CD1c-positive myeloid dendritic cell (primary cell): Measurements from ENCODE around the gene TPD52L1.
"Not testable (repeated sequence)": the region's sequence is repeated elsewhere in the genome, so short reads cannot be mapped to it uniquely, and the experiment has no call there.

Experiments used
- DNase-seq: peaks from one replicate; pipeline ENCODE4 v3.0.0-alpha.2; 2016; ENCODE audit errors: extremely low spot score

TPD52L1 gene

GRCh38 chr6:125153391-125154117 lies at the start of gene TPD52L1:
Gene TPD52L1 (plus strand): TSS chr6:125153773. CDS start chr6:125153952, 179 bp downstream.
- DNase-seq, result peak; percentile 53

GRCh38 chr6:125104425-125104824 lies 49.1 kb upstream of the TPD52L1 start:
- no peak for DNase-seq

DNA sequence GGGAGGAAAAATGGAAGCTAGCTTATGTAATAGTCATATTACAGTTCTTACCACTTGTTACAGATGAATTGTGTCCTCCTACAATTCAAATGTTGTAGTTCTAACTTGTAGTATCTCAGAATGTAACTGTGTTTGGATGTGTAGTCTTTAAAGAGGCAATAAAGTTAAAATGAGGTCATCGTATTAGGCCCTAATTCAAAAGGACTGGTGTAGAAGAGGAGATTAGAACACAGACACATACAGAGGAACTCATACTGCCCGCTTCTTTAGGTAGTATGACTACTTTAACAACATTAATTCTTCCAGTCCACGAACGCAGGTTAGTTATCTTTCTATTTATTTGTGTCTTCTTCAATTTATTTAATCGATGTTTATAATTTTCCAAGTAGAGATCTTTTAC lies 46.5 kb upstream of the TPD52L1 start:
- no peak for DNase-seq

DNA sequence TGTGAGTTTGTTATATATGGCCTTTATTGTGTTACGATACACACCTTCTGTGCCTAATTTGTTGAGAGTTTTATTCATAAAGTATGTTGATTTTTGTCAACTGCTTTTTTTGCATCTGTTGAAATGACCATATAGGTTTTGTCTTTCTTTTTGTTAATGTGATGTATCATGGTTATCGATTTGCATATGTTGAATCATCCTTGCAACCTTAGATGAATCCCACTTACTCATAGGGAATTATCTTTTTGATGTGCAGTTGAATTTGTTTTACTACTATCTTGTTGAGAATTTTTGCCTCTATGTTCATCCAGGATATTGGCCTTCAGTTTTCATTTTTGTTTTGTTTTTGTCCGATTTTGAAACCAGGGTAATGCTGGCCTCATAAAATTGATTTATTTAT lies 45.7 kb upstream of the TPD52L1 start:
- no peak for DNase-seq

DNA sequence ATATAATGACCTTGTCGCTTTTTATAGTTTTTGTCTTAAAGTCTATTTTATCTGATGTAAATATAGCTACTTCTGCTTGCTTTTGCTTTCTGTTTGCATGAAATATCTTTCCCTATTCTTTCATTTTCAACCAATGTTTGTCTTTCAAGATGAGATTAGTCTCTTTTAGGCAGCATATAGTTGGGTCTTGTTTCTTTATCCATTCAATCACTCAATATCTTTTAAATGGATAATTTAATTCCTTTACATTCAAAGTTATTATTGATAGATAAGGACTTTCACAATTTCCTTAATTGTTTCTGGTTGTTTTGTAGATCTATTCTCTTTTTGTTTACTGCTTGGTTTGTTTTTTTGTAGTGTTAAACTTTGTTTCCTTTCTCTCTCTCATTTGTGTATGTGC lies 43.5 kb upstream of the TPD52L1 start:
- no peak for DNase-seq

DNA sequence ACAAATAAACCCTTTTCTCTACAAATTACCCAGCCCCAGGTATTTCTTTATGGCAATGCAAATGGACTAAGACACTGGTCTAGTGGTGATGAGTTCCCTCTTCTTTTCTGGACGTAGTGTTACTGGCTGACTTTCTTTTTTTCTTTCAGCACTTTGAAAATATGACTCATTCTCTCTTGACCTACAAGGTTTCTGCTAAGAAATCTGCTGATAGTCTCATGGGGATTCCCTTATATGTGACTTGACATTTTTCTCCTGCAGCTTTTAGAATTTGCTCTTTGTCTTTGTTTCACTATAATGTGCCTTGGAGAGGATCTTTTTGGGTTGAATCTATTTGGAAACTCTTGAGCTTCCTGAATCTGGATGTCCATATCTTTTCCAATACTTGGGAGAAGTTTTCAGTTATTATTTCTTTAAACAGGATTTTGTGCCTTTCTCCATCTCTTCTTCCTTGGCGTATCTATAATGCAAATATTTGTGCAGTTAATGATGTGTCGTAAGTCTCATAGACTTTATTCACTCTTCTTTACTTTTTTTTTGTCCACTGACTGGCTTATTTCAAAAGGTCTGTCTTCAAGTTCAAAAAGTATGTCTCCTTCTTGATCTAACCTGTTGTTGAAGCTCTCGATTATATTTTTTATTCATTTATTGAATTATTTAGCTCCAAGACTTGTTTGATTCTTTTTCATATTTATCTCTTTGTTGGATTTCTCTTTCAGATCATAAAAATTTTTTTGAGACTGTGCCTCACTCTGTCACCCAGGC lies 42.2 kb upstream of the TPD52L1 start:
- DNase-seq, result no peak

DNA sequence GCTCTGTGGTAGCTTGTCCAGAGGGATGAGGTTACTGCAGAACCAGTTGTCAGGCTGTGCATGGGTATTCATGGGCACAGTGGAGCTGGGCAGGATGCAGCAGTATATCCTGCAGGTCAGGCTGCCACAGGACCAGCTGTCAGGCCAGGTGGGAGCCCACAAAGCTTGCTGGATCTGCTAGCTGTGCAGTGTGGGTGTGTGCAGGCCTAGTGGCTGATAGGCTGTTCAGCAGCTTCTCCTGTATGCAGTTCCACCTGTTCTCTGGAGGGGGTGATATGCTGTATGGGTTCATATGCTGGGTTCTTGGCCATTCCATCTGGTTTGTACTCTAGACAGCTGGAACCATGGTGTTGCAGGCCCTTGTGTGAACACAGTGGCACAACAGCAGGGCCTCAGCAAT lies 40.6 kb upstream of the TPD52L1 start:
- no peak for DNase-seq

DNA sequence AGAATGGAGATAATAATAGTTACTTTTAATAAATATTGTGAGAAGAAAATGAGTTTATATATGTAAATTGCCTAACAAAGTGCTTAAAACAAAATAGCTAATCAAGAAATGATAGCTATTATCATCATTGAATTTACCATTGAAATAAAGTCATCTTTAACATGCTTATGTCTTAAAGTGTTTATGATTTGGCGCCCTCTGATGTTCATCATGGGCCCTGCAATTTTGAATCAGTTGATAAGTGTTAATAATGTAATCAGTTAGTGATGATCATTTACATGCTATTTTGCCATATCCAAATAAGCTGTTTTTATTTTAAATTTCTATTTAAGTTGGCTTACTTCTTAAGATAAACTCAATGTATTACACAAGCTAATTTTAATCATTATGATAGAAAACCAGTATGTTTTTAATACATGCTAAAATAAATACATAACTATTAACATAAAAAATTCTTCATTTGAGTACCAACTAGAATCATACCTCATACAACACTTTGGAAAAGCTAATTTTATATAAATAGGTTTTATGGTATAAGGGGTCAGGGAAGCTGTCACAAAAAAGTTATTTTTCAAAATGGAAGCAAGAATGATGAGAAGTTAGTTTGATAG lies 39.2 kb upstream of the TPD52L1 start:
- peak; percentile 68 for DNase-seq

DNA sequence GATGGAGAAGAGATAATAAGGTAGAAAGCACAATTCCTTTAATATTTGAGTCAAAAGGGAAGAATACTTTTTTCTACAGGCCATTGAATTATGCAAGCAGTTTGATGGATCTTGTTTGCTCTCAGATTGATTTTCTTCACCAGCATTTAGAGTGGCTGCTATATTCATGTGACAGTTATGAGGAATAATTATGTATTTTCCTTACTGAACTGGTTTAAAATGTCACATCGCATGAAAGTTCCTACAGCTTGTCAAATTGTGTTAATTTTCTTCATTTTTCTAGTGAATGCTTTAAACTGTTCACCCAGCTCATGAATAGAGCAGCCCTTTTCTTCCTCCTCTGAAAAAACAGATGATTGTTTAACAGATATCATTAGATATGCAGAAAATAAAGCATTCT lies 37.4 kb upstream of the TPD52L1 start:
- DNase-seq, result no peak

- no peak for DNase-seq
These were observed 36.9 kb upstream of the TPD52L1 start for GRCh38 chr6:125116710-125117109.

GRCh38 chr6:125117818-125118217 lies 35.8 kb upstream of the TPD52L1 start:
- DNase-seq, result no peak

- no peak for DNase-seq
These were observed 33.5 kb upstream of the TPD52L1 start for GRCh38 chr6:125120054-125120590.

GRCh38 chr6:125121894-125122293 lies 31.7 kb upstream of the TPD52L1 start:
- no peak for DNase-seq

- DNase-seq, result no peak
These were observed 30.5 kb upstream of the TPD52L1 start for GRCh38 chr6:125123051-125123450.

GRCh38 chr6:125123468-125124048 lies 30.0 kb upstream of the TPD52L1 start:
- no peak for DNase-seq

GRCh38 chr6:125124049-125124669 lies 29.4 kb upstream of the TPD52L1 start:
- no peak for DNase-seq

GRCh38 chr6:125125856-125126255 lies 27.7 kb upstream of the TPD52L1 start:
- DNase-seq, result not testable (repeated sequence)

GRCh38 chr6:125129354-125129753 lies 24.2 kb upstream of the TPD52L1 start:
- DNase-seq, result no peak

GRCh38 chr6:125132058-125132457 lies 21.5 kb upstream of the TPD52L1 start:
- no peak for DNase-seq

GRCh38 chr6:125136378-125136777 lies 17.2 kb upstream of the TPD52L1 start:
- no peak for DNase-seq

DNA sequence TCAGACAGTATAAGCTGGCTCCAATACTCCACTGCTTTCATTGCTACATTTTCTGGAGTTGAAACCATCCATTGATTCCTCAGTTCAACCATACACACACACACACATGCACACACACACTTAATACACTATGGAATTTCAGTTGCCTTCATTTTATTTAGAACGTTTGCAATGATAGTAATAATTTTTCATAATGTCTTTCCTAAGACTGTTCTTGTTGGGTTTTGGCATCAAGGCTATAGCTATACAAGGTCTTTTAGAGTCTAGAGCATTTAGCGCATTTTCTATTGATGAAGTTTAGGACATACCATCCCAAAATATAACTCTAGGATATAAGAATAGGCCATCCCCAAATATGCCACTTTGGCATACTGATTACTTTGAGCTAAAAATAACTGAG lies 15.5 kb upstream of the TPD52L1 start:
- DNase-seq, result no peak

DNA sequence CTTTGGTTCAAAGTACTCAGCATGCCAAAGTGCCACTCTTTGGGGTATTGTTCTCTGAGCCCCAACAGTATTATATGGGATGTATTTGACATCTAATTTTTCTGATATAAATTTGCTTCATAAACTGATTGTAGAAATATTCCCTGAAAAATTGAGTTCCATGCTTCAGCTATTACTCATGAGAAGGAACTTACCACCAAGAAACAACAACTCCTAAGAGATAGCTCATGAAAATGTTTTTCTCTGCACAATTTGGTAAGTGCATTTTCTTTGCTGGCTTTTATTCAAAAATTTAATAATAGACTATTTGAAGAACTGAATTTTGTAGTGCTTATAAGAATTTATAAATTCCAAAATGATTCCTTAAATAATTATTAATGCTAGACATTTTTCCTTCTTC lies 12.8 kb upstream of the TPD52L1 start:
- DNase-seq, result no peak
